OCI-LY3 (cell line): ENCODE data around the gene MTURN.

ENCODE experiments used
- H2AFZ ChIP-seq: fragments of 200-600, 300-600 bp; shearing (Covaris generic); 2 replicates; pipeline ENCODE4 v1.6.0; 2014; ENCODE audit warnings: antibody characterized with exemption, low read depth, low read length
- H3K27ac ChIP-seq: fragments of 200-600, 300-600 bp; sonication (generic); 2 replicates; pipeline ENCODE4 v1.5.1; 2014; ENCODE audit warnings: mild to moderate bottlenecking, low read length, moderate library complexity, mixed read lengths
- H3K27me3 ChIP-seq: fragments of 200-600, 300-600 bp; sonication (generic); 2 replicates; pipeline ENCODE4 v1.6.1; 2014; ENCODE audit warnings: low read depth, low read length, mixed read lengths
- H3K36me3 ChIP-seq: fragments of 200-600, 300-600 bp; sonication (generic); replicated peaks from 2 replicates; pipeline ENCODE3; 2014; ENCODE audit warnings: low read depth, low read length, mixed read lengths
- H3K4me1 ChIP-seq: fragments of 300-600, 200-600 bp; sonication (generic); 2 replicates; pipeline ENCODE4 v1.6.1; 2014; ENCODE audit warnings: low read length, mixed read lengths
- H3K4me2 ChIP-seq: fragments of 200-600, 300-600 bp; sonication (generic); 2 replicates; pipeline ENCODE4 v1.6.1; 2014; ENCODE audit warnings: low read length, mixed read lengths
- H3K4me3 ChIP-seq: fragments of 300-600, 200-600 bp; sonication (generic); 2 replicates; pipeline ENCODE4 v1.5.1; 2014; ENCODE audit warnings: antibody characterized with exemption, mild to moderate bottlenecking, low read length, moderate library complexity
- H3K79me2 ChIP-seq: fragments of 300-600, 200-600 bp; shearing (Covaris generic); 2 replicates; pipeline ENCODE4 v1.6.1; 2014; ENCODE audit warnings: mild to moderate bottlenecking, low read length, mixed read lengths
- H3K9ac ChIP-seq: fragments of 300-600, 200-600 bp; shearing (Covaris generic); 2 replicates; pipeline ENCODE4 v1.6.0; 2014; ENCODE audit warnings: mild to moderate bottlenecking, low read length, moderate library complexity
- H3K9me3 ChIP-seq: fragments of 200-600, 300-600 bp; shearing (Covaris generic); 2 replicates; pipeline ENCODE4 v1.6.1; 2014; ENCODE audit warnings: low read length, mixed read lengths; ENCODE audit not compliant: insufficient read depth
- H4K20me1 ChIP-seq: fragments of 200-600, 300-600 bp; sonication (generic); 2 replicates; pipeline ENCODE4 v1.6.1; 2016; ENCODE audit warnings: low read length, mixed read lengths; ENCODE audit not compliant: insufficient read depth
- EZH2phosphoT487 ChIP-seq: fragments of 200-600 bp; shearing (Covaris generic); IDR thresholded peaks from 2 replicates; pipeline ENCODE4 v1.6.1; 2018; ENCODE audit warnings: antibody characterized with exemption, mixed run types, low read depth
- TF ChIP-seq, protein P1 (sequence below): fragments of 200-600, 300-600 bp; sonication (generic); IDR thresholded peaks from 2 replicates; pipeline ENCODE4 v1.5.1; 2014; ENCODE audit warnings: antibody characterized with exemption, low read length, low read depth

MTURN gene

DNA sequence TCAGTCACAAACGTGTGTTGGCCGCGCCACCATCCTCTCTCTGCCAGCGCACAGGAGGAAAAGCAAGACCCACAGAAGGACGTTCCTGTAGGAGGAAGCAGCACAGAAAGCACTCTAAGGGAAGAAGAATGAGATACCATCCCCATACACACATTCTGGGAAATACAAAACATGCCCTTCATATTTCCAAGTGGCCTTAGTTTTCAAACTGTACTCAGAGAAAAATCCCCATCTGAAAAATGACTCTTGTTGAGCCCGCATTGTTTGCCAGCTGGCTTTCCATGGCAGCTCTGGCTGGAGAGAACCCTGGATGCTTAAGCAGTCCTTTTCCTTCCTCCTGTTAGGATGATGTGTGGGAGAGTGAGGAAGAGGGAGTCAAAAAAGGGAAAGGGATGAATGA is 33.1 kb downstream of the MTURN start:
- no peaks in the 10 kb centered on the region for H3K27me3 ChIP-seq
- H2AFZ ChIP-seq: no peak overlapping the region
- no peak overlapping the region for H3K27ac ChIP-seq
- H3K79me2 ChIP-seq: no peaks in the 10 kb centered on the region
- no peaks in the 10 kb centered on the region for H4K20me1 ChIP-seq
- no peak overlapping the region for H3K4me2 ChIP-seq
- H3K9ac ChIP-seq: no peak overlapping the region
- H3K4me1 ChIP-seq: peaks cover 27% of the 10 kb centered on the region
- H3K36me3 ChIP-seq: no peaks in the 10 kb centered on the region
- no peak overlapping the region for H3K4me3 ChIP-seq
- no peaks in the 10 kb centered on the region for H3K9me3 ChIP-seq
- TF ChIP-seq EZH2phosphoT487: no peak
- TF ChIP-seq, protein P1, sequence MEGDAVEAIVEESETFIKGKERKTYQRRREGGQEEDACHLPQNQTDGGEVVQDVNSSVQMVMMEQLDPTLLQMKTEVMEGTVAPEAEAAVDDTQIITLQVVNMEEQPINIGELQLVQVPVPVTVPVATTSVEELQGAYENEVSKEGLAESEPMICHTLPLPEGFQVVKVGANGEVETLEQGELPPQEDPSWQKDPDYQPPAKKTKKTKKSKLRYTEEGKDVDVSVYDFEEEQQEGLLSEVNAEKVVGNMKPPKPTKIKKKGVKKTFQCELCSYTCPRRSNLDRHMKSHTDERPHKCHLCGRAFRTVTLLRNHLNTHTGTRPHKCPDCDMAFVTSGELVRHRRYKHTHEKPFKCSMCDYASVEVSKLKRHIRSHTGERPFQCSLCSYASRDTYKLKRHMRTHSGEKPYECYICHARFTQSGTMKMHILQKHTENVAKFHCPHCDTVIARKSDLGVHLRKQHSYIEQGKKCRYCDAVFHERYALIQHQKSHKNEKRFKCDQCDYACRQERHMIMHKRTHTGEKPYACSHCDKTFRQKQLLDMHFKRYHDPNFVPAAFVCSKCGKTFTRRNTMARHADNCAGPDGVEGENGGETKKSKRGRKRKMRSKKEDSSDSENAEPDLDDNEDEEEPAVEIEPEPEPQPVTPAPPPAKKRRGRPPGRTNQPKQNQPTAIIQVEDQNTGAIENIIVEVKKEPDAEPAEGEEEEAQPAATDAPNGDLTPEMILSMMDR: no peak

DNA sequence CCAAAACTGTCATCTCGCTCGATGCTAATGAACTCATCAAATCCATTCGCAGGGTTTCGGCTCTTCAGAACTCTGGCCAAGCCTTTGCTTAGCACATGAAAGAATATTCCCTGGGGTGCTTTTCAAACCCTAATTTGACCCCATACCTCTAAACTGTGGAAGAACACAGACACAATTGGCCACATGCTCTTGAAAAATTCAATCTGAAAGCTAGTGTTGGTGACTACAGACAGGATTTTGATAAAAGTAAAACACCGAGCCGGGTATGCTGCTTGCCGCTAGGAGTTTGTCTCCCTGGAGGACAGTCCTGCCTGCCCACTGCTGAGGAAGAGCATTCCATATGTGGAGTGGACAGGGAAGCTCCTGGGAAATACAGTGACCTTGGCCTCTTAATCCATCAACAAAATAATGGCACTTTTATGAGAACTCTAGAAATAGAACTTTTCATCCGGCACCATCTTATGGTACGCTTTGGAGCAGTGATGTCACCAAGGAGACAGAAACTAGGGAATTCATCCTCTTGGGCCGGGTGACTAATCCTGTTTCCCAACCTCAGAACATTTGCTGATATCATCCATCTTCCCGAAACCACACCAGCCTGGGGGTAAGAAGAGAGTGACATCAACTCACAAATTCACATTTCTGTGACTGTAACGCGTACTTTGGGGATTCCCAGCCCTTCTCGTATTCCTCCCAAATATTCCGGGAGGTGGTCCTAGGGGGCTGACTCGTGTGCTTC is 34.2 kb downstream of the MTURN start:
- Histone ChIP-seq H3K4me1 (peaks cover 18% of the 10 kb centered on the region), H3K36me3 (no peaks in the 10 kb centered on the region), H4K20me1 (no peaks in the 10 kb centered on the region), H3K4me2 (no peak overlapping the region), H3K9ac (no peak overlapping the region), H3K27ac (no peak overlapping the region), H3K4me3 (no peak overlapping the region), H3K9me3 (no peaks in the 10 kb centered on the region), H3K27me3 (no peaks in the 10 kb centered on the region), H2AFZ (no peak overlapping the region), H3K79me2 (no peaks in the 10 kb centered on the region)
- TF ChIP-seq EZH2phosphoT487: no peak

DNA sequence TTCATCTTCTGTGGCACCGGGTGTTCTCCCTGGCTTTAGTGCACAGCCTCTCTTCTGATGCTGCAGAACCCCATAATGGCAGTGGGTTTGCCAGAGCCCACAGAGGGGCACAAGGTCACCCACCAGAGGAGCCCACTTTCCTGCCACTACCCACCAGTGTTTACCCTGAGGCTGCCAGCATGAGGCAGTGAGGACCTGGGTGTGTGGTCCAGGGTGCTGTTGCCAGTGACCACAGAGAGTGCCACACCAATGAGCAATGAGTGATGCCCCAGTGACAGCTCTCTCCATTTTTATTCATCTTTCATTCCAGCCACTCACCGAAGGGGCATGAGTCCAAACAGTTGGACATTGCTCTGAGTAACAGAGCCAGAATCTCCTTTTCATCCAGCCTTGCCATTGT is 34.8 kb downstream of the MTURN start:
- H3K4me3 ChIP-seq: no peak overlapping the region

DNA sequence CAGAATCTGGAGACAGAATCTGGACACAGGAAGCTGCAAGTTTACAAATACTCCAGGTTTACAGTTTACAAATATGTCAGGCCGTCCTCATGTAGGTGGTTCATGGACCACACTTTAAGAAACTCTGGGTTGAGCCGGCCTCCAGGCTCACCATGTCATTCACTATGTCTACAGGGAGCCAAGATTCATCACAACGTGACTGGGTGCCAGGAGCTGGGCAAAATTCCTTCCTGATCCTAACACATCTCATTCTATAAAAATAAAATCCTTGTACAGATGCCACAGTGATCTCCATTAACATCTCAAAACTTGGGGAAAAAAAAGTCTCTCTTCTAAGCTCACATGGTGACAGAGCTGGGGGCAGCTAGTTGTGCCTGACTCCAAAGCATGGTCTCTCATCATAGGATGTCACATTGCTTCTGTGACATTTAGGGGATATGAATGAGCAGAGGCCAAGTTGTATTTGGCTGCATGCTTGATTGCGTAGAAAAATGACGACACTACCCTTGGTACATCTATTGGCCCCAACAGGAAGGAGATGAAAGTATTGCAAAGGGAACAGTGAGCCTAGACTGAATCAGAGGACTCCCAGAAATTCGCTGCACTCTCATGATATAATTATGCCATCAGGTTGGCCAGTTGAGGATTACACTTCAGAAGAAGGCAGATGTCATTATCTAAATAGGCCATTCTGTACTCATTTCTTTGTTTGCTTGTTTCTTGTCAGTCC is 35.9 kb downstream of the MTURN start:
- Histone ChIP-seq H2AFZ (no peak overlapping the region), H4K20me1 (no peaks in the 10 kb centered on the region), H3K9me3 (no peaks in the 10 kb centered on the region), H3K27me3 (no peaks in the 10 kb centered on the region), H3K4me2 (no peak overlapping the region), H3K4me1 (peaks cover 7% of the 10 kb centered on the region), H3K4me3 (no peak overlapping the region), H3K27ac (no peak overlapping the region), H3K9ac (no peak overlapping the region), H3K36me3 (no peaks in the 10 kb centered on the region), H3K79me2 (no peaks in the 10 kb centered on the region)
- TF ChIP-seq EZH2phosphoT487: no peak
- TF ChIP-seq, protein P1: no peak

More for the DNA sequence above, 34.8 kb downstream of the MTURN start:
- TF ChIP-seq EZH2phosphoT487: no peak
- peaks cover 13% of the 10 kb centered on the region for H3K4me1 ChIP-seq
- H4K20me1 ChIP-seq: no peaks in the 10 kb centered on the region
- no peaks in the 10 kb centered on the region for H3K9me3 ChIP-seq
- H2AFZ ChIP-seq: no peak overlapping the region
- H3K27ac ChIP-seq: no peak overlapping the region
- H3K27me3 ChIP-seq: no peaks in the 10 kb centered on the region
- no peaks in the 10 kb centered on the region for H3K79me2 ChIP-seq
- H3K9ac ChIP-seq: no peak overlapping the region
- H3K4me2 ChIP-seq: no peak overlapping the region
- H3K36me3 ChIP-seq: no peaks in the 10 kb centered on the region
